ENCODE measurements around the gene NPR1.
A peak's percentile ranks its signal among the peaks of the same experiment; 100 is the strongest.
"Not testable (repeated sequence)": the region's sequence is repeated elsewhere in the genome, so short reads cannot be mapped to it uniquely, and the experiment has no call there.

NPR1 gene

GRCh38 chr1:153669606-153670005, 8.9 kb upstream of the NPR1 start:
- DNase-seq (ENCODE audit: low spot score): no peak
- Histone ChIP-seq H3K4me3 (peak overlapping the region; percentile 92), H3K27ac (peak overlapping the region in 1 of 2 donors; percentile 85)
- no peak for TF ChIP-seq CTCF (IDR thresholded peaks at IDR 0.05)

GRCh38 chr1:153670257-153670858, 8.1 kb upstream of the NPR1 start:
- DNase-seq (ENCODE audit: low spot score): no peak
- H3K4me3 ChIP-seq: peak overlapping the region; percentile 92
- H3K27ac ChIP-seq: peak overlapping the region; percentile 85 to 88
- no peak for TF ChIP-seq CTCF (IDR thresholded peaks at IDR 0.05)

GRCh38 chr1:153670859-153671627, 7.4 kb upstream of the NPR1 start, which contains the start of gene ILF2:
TSS of gene ILF2 (minus strand) at chr1:153670993. CDS start at chr1:153670922, 71 bp downstream.
- DNase-seq (ENCODE audit: low spot score): peak; percentile 99
- TF ChIP-seq CTCF (IDR thresholded peaks at IDR 0.05): no peak
- Histone ChIP-seq H3K27ac (peak within 1 kb of the TSS; percentile 85 to 91), H3K4me3 (peak within 1 kb of the TSS; percentile 92)

- not testable (repeated sequence) for DNase-seq (ENCODE audit: low spot score)
- Histone ChIP-seq H3K4me3 (peak overlapping the region; percentile 68), H3K27ac (peak overlapping the region; percentile 85 to 91)
These were observed 6.7 kb upstream of the NPR1 start for GRCh38 chr1:153671628-153672353.

- Histone ChIP-seq H3K27ac (no peak overlapping the region), H3K4me3 (no peak overlapping the region)
- no peak for TF ChIP-seq CTCF (IDR thresholded peaks at IDR 0.05)
- DNase-seq (ENCODE audit: low spot score): no peak
These were observed 5.0 kb upstream of the NPR1 start for GRCh38 chr1:153673511-153673910.

GRCh38 chr1:153677718-153678518, 570 bp upstream of the NPR1 start:
- TF ChIP-seq CTCF (IDR thresholded peaks at IDR 0.05): peak; percentile 93
- Histone ChIP-seq H3K27ac (peak overlapping the region; percentile 74 to 81), H3K4me3 (peak overlapping the region; percentile 88)
- DNase-seq (ENCODE audit: low spot score): no peak
